NCI-H774 (cell line): ENCODE data around the gene KCTD5.
"Not testable (repeated sequence)": the region's sequence is repeated elsewhere in the genome, so short reads cannot be mapped to it uniquely, and the experiment has no call there.

Experiments used
- DNase-seq: peaks from one replicate; lab custom pipeline; 2025; lab: John Stamatoyannopoulos, UW

KCTD5 gene, protein sequence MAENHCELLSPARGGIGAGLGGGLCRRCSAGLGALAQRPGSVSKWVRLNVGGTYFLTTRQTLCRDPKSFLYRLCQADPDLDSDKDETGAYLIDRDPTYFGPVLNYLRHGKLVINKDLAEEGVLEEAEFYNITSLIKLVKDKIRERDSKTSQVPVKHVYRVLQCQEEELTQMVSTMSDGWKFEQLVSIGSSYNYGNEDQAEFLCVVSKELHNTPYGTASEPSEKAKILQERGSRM

GRCh38 chr16:2682209-2683021 lies at the start of gene KCTD5:
KCTD5 (plus strand) TSS chr16:2682523; CDS start chr16:2682549, 26 bp downstream.
- DNase-seq, result peak; percentile 82

GRCh38 chr16:2639071-2639721 lies 43.1 kb upstream of the KCTD5 start:
- DNase-seq, result not testable (repeated sequence)

DNA sequence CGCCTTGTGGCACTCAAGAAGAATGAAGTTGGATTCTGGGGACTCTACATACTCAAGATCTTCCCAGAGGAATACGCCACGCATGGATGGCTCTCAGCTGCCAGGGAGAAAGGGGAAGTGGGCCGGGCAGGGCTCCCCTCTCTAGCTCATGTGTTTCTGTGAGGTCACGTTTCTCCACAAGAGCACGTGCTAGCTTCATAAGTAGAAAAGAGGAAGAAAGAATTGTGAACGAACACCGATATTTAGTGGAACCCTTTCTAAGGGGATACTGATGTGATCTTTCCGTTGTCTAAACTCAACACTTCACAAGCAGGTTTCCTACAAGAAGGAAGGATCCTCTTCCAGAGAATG lies 42.6 kb upstream of the KCTD5 start:
- DNase-seq, result not testable (repeated sequence)

- not testable (repeated sequence) for DNase-seq
Observed at GRCh38 chr16:2642561-2642960, 39.8 kb upstream of the KCTD5 start.

DNA sequence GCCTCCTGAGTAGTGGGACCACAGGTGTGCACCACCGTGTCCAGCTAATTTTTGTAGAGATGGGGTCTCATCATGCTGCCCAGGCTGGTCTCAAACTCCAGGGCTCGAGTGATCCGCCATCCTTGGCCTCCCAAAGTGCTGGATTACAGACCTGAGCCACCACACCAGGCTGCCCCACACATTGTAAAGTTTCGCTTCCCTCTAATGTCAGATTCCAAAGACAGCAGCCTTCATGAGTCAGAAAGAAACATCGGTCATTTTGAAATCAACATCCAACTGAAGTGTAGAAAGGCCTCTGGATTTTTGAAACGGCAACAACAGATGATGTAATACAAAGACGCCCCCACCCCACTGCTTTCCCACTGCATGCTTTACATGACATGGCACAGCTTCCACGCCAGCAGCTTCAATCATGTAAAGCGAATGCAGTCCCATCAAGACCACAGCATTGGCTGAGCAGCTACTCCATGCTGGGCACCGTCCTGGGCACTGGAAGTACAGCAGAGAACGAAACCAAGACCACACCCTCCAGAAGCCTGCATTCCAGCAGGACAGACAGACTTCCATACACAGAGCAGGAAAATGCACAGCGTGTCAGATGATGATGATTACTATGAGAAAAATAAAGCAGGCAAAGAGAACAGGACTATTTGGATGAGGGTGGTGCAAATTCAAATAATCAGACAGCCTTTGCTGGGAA lies 37.4 kb upstream of the KCTD5 start:
- DNase-seq, result not testable (repeated sequence)

- DNase-seq, result not testable (repeated sequence)
Observed at GRCh38 chr16:2651268-2651871, 31.0 kb upstream of the KCTD5 start.

DNA sequence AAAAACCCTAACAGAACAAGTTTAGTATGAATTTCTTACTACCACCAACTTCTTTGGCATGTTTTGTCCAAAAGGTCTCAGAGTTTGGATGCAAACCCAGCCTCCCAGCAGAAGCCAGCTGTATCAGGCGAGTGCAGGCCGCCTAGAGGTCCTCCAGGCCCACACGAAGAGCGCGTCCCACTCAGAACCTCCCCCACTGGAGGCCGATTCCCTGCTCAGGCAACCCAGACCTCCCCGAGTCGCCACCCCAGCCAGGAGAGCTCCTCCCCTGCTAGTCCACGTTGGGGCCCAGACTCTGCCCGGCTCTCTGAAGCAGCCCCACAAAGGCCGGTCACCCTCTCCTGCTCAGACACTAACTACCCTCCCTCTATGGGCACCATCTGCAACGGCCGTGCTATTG lies 28.4 kb upstream of the KCTD5 start:
- not testable (repeated sequence) for DNase-seq

GRCh38 chr16:2654949-2655348 lies 27.4 kb upstream of the KCTD5 start:
- DNase-seq, result not testable (repeated sequence)

GRCh38 chr16:2656985-2657384 lies 25.3 kb upstream of the KCTD5 start:
- DNase-seq, result no peak

- not testable (repeated sequence) for DNase-seq
Observed at GRCh38 chr16:2657803-2658202, 24.5 kb upstream of the KCTD5 start.

- not testable (repeated sequence) for DNase-seq
Observed at GRCh38 chr16:2659560-2659959, 22.8 kb upstream of the KCTD5 start.

- not testable (repeated sequence) for DNase-seq
Observed at GRCh38 chr16:2660014-2660662, 22.2 kb upstream of the KCTD5 start.

DNA sequence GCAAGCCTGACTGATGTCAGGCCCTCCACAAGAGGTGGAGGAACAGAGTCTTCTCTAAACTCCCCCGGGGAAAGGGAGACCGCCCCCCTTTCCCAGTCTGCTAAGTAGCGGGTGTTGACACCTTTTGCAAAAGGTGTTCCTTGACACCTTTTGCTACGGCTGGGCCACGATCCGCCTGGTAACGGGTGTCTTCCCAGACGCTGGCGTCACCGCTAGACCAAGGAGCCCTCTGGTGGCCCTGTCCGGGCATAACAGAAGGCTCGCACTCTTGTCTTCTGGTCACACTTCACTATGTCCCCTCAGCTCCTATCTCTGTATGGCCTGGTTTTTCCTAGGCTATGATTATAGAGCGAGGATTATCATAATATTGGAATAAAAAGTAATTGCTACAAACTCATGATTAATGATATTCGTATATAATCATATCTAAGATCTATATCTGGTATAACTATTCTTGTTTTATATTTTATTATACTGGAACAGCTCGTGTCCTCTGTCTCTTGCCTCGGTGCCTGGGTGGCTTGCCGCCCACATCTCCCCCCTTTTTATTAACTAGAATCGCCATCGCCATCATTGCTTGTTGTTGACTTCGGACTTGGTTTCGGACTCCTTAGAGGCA lies 21.5 kb upstream of the KCTD5 start:
- DNase-seq, result not testable (repeated sequence)

DNA sequence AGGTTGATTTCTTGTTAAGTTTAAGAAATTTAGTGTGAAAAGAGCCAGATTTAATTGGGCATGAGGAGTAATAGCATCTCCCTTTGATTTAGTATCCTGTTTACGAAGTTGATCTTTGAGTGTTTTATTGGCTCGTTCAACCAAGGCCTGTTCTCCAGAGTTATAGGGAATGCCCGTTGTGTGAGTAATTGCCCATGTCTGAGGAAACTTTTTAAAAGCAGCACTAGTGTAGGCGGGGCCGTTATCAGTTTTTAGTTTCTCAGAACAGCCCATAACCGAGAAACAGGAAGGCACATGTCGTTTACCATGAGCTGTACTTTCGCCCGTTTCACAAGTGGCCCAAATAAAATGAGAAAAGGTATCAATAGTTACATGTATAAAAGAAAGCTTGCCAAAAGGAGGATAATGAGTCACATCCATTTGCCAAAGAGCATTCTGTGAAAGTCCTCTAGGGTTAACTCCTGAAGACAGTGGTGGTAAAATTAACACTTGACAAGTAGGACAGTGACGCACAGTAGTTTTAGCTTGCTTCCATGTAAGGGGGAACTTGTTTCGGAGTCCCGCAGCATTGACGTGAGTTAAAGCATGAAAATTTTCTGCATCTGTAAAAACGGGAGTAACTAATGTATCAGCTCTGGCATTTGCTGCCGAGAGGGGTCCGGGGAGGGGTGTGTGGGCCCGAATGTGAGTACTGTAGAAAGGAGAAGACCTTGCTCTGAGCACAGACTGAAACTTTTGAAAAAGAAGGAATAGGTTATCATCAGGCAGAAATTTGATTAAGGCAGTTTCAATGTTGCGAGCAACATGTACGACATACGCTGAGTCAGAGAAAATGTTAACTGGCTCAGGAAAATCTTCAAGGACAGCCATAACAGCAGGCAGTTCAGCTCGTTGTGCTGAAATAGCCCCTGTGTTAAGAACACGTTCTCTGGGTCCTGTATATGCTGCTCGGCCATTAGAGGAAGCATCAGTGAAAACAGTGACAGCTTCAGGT lies 18.5 kb upstream of the KCTD5 start:
- DNase-seq, result no peak

GRCh38 chr16:2664574-2664982 lies 17.7 kb upstream of the KCTD5 start:
- DNase-seq, result no peak

GRCh38 chr16:2666671-2667070 lies 15.7 kb upstream of the KCTD5 start:
- not testable (repeated sequence) for DNase-seq

DNA sequence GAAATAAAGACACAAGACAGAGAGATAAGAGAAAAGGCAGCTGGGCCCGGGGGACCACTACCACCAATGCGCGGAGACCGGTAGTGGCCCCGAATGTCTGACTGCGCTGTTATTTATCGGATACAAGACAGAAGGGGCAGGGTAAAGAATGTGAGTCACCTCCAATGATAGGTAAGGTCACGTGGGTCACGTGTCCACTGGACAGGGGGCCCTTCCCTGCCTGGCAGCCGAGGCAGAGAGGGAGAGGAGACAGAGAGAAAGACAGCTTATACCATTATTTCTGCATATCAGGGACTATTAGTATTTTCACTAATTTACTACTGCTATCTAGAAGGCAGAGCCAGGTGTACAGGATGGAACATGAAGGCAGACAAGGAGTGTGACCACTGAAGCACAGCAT lies 12.7 kb upstream of the KCTD5 start:
- DNase-seq, result not testable (repeated sequence)

DNA sequence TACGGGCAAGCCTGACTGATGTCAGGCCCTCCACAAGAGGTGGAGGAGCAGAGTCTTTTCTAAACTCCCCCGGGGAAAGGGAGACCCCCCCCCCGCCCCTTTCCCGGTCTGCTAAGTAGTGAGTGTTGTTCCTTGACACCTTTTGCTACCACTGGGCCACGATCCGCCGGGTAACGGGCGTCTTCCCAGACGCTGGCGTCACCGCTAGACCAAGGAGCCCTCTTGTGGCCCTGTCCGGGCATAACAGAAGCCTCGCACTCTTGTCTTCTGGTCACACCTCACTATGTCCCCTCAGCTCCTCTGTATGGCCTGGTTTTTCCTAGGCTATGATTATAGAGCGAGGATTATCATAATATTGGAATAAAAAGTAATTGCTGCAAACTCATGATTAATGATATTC lies 12.3 kb upstream of the KCTD5 start:
- DNase-seq, result not testable (repeated sequence)

DNA sequence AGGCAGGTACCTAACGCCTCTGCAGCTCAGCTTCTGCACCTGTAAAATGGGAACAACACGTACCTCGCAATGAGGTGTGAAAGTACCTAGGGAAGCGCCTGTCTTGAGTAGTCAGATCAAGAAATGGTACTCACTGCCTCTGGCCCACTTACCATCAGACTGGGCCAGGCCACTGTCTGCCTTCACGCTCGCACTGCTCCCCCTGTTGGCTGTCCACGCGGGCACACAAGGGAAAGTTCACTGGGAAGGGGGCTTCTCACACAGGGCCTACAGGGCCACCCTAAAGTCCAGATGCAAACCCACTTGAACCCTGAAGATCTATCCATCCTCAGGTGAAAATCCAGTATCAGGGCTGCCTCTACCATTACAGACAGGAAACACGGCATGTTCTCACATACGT lies 11.1 kb upstream of the KCTD5 start:
- not testable (repeated sequence) for DNase-seq

DNA sequence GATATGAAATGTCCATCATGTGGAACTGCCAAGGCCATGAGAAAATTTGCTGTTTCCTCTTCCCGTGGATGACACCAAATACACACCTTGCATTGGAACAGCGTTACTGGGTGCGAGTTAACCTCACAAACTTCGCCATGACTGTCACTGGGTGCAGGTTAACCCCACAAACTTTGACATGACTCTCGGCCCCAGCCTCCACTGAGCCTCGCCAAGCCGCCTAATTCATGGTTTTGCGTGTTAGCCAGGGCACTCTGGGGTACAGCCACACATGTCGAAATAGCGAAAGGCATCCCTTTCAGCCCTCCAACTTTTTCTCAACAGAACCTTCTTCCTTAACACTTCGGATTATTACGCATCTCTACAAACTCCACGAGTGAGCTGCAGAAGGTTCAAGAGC lies 10.6 kb upstream of the KCTD5 start:
- DNase-seq, result no peak
